Liver (tissue), 9 donors: ENCODE data around the gene CHRD. TPM values are rescaled to one million over a fixed set of nuclear protein-coding genes. Genes with fewer than 3 reads are reported as not detected.

Experiments
- DNase-seq: peaks from one replicate; pipeline ENCODE4 v3.0.0-alpha.2; 2017; ENCODE audit warnings: low spot score
- H3K27ac ChIP-seq, 2 donors: one replicate each; pipeline ENCODE4 v1.7.0; 2013; ENCODE audit warnings: inconsistent platforms in 2 of 2, low read length in 2 of 2, control low read depth in 1 of 2, low read depth in 1 of 2, mild to moderate bottlenecking in 1 of 2
- H3K27me3 ChIP-seq, 4 donors: one replicate each; pipeline versions ENCODE4 v1.6.1 to v1.7.0; 2013; ENCODE audit warnings: low read length in 3 of 4, inconsistent platforms in 1 of 4, mild to moderate bottlenecking in 1 of 4, moderate library complexity in 1 of 4; ENCODE audit not compliant: control insufficient read depth in 4 of 4, insufficient read depth in 4 of 4
- H3K36me3 ChIP-seq, 4 donors: one replicate each; pipeline versions ENCODE4 v1.6.1 to v1.7.0; 2013; ENCODE audit warnings: low read length in 3 of 4, mild to moderate bottlenecking in 3 of 4, low read depth in 1 of 4, moderate library complexity in 1 of 4; ENCODE audit not compliant: control insufficient read depth in 4 of 4, insufficient read depth in 3 of 4
- H3K4me1 ChIP-seq, 4 donors: one replicate each; pipeline versions ENCODE4 v1.6.1 to v1.7.0; 2013; ENCODE audit warnings: low read length in 3 of 4, mild to moderate bottlenecking in 3 of 4, moderate library complexity in 1 of 4; ENCODE audit not compliant: control insufficient read depth in 4 of 4, insufficient read depth in 4 of 4
- H3K4me3 ChIP-seq, 3 donors: one replicate each; pipeline versions ENCODE4 v1.6.1 to v1.7.0; 2013; ENCODE audit warnings: low read length in 3 of 3, control low read depth in 1 of 3, low read depth in 1 of 3, mild to moderate bottlenecking in 1 of 3
- H3K9ac ChIP-seq, 2 donors: one replicate each; pipeline ENCODE4 v1.7.0; 2013; ENCODE audit warnings: low read length in 2 of 2, mild to moderate bottlenecking in 2 of 2, moderate library complexity in 2 of 2, control low read depth in 1 of 2, low read depth in 1 of 2
- H3K9me3 ChIP-seq, 4 donors: one replicate each; pipeline versions ENCODE4 v1.6.1 to v1.7.0; 2013; ENCODE audit warnings: low read length in 3 of 4; ENCODE audit not compliant: control insufficient read depth in 4 of 4
- ATF3 ChIP-seq: IDR thresholded peaks from 2 replicates; pipeline ENCODE4 v1.6.1; 2016; ENCODE audit warnings: antibody characterized with exemption
- CTCF ChIP-seq: fragments of 150-350 bp; IDR thresholded peaks from 2 replicates; pipeline ENCODE4 v1.5.1; 2017; ENCODE audit warnings: improper control_type of control experiment, low read depth, low read length; ENCODE audit not compliant: missing input control
- EGR1 ChIP-seq, 2 donors: IDR thresholded peaks; 2 replicates each; pipeline ENCODE4 v1.6.1; 2016 to 2018; ENCODE audit warnings: antibody characterized with exemption in 2 of 2, low read depth in 2 of 2
- FOXA1 ChIP-seq: IDR thresholded peaks from 2 replicates; pipeline ENCODE4 v1.6.1; 2016; ENCODE audit warnings: antibody characterized with exemption
- FOXA2 ChIP-seq: IDR thresholded peaks from 2 replicates; pipeline ENCODE4 v1.6.1; 2016; ENCODE audit warnings: antibody characterized with exemption
- GABPA ChIP-seq, 2 donors: IDR thresholded peaks in 1 of 2; conservative IDR thresholded peaks in 1 of 2; 2 replicates each; pipeline ENCODE4 v1.6.1; 2016; ENCODE audit warnings: antibody characterized with exemption in 2 of 2, mild to moderate bottlenecking in 1 of 2, moderate library complexity in 1 of 2
- HNF4A ChIP-seq, 2 donors: conservative IDR thresholded peaks; 2 replicates each; pipeline ENCODE4 v1.6.1; 2016; ENCODE audit warnings: antibody characterized with exemption in 2 of 2, mild to moderate bottlenecking in 2 of 2
- HNF4G ChIP-seq: IDR thresholded peaks from 2 replicates; pipeline ENCODE4 v1.6.1; 2016; ENCODE audit warnings: antibody characterized with exemption
- JUND ChIP-seq, 2 donors: IDR thresholded peaks; 2 replicates each; pipeline ENCODE4 v1.6.1; 2016; ENCODE audit warnings: antibody characterized with exemption in 2 of 2
- MAX ChIP-seq: IDR thresholded peaks from 2 replicates; pipeline ENCODE4 v1.6.1; 2016; ENCODE audit warnings: antibody characterized with exemption
- NR2F2 ChIP-seq: IDR thresholded peaks from 2 replicates; pipeline ENCODE4 v1.6.1; 2016; ENCODE audit warnings: antibody characterized with exemption
- RAD21 ChIP-seq, 2 donors: IDR thresholded peaks; 2 replicates each; pipeline ENCODE4 v1.6.1; 2016; ENCODE audit warnings: antibody characterized with exemption in 2 of 2, mild to moderate bottlenecking in 2 of 2
- REST ChIP-seq: IDR thresholded peaks from 2 replicates; pipeline ENCODE4 v1.6.1; 2016; ENCODE audit warnings: antibody characterized with exemption, mild to moderate bottlenecking
- RXRA ChIP-seq, 2 donors: IDR thresholded peaks; 2 replicates each; pipeline ENCODE4 v1.6.1; 2017 to 2018; ENCODE audit warnings: antibody characterized with exemption in 2 of 2, mild to moderate bottlenecking in 1 of 2
- SP1 ChIP-seq: IDR thresholded peaks from 2 replicates; pipeline ENCODE4 v1.6.1; 2018; ENCODE audit warnings: antibody characterized with exemption, mild to moderate bottlenecking
- TAF1 ChIP-seq: conservative IDR thresholded peaks from 2 replicates; pipeline ENCODE4 v1.6.1; 2016; ENCODE audit warnings: antibody characterized with exemption, mild to moderate bottlenecking
- YY1 ChIP-seq: IDR thresholded peaks from 2 replicates; pipeline ENCODE4 v1.6.1; 2016; ENCODE audit warnings: antibody characterized with exemption, mild to moderate bottlenecking
- ZBTB33 ChIP-seq: IDR thresholded peaks from 2 replicates; pipeline ENCODE4 v1.6.1; 2016; ENCODE audit warnings: antibody characterized with exemption
- WGBS: extraction: QIAGEN DNeasy Blood & Tissue Kit; methylation state at CpG from one replicate; pipeline ENCODE4 v1.1.7; 2013; 5-methylcytosine and 5-hydroxymethylcytosine counted together
- polyA plus RNA-seq, 2 donors: library from polyadenylated mRNA; stranded (reverse) in 1 of 2; unstranded in 1 of 2; fragments of 200-250 nt in 1 of 2; fragments of >200 nt in 1 of 2; fragmentation: Nextera tagmentation in 1 of 2; extraction: Ambion mirVana in 1 of 2; gene quantifications; one replicate each; pipeline versions ENCODE4 v1.2.1 to v1.2.3, GENCODE V29; 2013 to 2015
- total RNA-seq, 2 donors: library from RNA; depleted of rRNA; stranded (reverse); fragments of >200 nt; gene quantifications; one replicate each; pipeline ENCODE4 v1.2.3, GENCODE V29; 2014
- donor health status: healthy.
- donor health status: healthy.
- donor health status: healthy.
- donor health status: healthy.
- donor health status: healthy.

CHRD gene
- total and polyA plus RNA-seq, 4 donors: 9.2 to 66.4 (median 34.9) TPM

GRCh38 chr3:184358921-184359350 lies 20.9 kb upstream of the CHRD start:
- DNase-seq: no peak
- Histone ChIP-seq H3K4me3 (no peak overlapping the region), H3K4me1 (peaks cover 2 to 23% (median 11%) of the 10 kb centered on the region in 4 donors), H3K9me3 (no peaks in the 10 kb centered on the region), H3K27me3 (no peaks in the 10 kb centered on the region), H3K9ac (no peak overlapping the region), H3K36me3 (no peaks in the 10 kb centered on the region), H3K27ac (no peak overlapping the region)
- TF ChIP-seq JUND (IDR thresholded peaks at IDR 0.05) (no peak), HNF4G (no peak), GABPA (IDR thresholded peaks at IDR 0.05 in 1 of 2, conservative IDR thresholded peaks at IDR 0.05 in 1 of 2) (no peak), ATF3 (no peak)
- WGBS: 77% methylated on average over 14 of the region's 14 CpGs

- H3K36me3 ChIP-seq: no peaks in the 10 kb centered on the region
- no peak overlapping the region for H3K27ac ChIP-seq
- no peak for DNase-seq
- H3K27me3 ChIP-seq: no peaks in the 10 kb centered on the region
- no peaks in the 10 kb centered on the region for H3K9me3 ChIP-seq
- no peak overlapping the region for H3K9ac ChIP-seq
- WGBS: 81% methylated on average over 9 of the region's 9 CpGs
- no peak overlapping the region for H3K4me3 ChIP-seq
- peaks cover 2 to 28% (median 11%) of the 10 kb centered on the region in 4 donors for H3K4me1 ChIP-seq
- no peak for TF ChIP-seq ZBTB33
- TF ChIP-seq RXRA (IDR thresholded peaks at IDR 0.05): no peak
- no peak for TF ChIP-seq FOXA2
- no peak for TF ChIP-seq MAX
- no peak for TF ChIP-seq EGR1 (IDR thresholded peaks at IDR 0.05; ENCODE audit: low read depth in 2 of 2)
- TF ChIP-seq JUND (IDR thresholded peaks at IDR 0.05): no peak
- TF ChIP-seq YY1: no peak
- no peak for TF ChIP-seq RAD21 (IDR thresholded peaks at IDR 0.05)
- TF ChIP-seq FOXA1: no peak
- TF ChIP-seq HNF4G: no peak
- no peak for TF ChIP-seq ATF3
- TF ChIP-seq TAF1: no peak
- no peak for TF ChIP-seq GABPA (IDR thresholded peaks at IDR 0.05 in 1 of 2, conservative IDR thresholded peaks at IDR 0.05 in 1 of 2)
- no peak for TF ChIP-seq SP1
- TF ChIP-seq NR2F2: no peak
- no peak for TF ChIP-seq CTCF
- no peak for TF ChIP-seq REST
- no peak for TF ChIP-seq HNF4A (conservative IDR thresholded peaks at IDR 0.05)
Observed at GRCh38 chr3:184359610-184360009, 20.2 kb upstream of the CHRD start.
